GM12878 (cell line): ENCODE measurements around the gene CEND1. TPM values are rescaled to one million over a fixed set of nuclear protein-coding genes. Genes with fewer than 3 reads are reported as not detected.

Experiments used
- ATAC-seq: fragments of 200-7000 bp; cut with Tn5 transposase; 3 replicates; pipeline ENCODE4 v1.9.1; 2020; ENCODE audit warnings: mild to moderate bottlenecking, moderate library complexity
- BruUV-seq: library from RNA; stranded (reverse); fragments of 400-500 nt; replicated peaks from 2 replicates; lab custom pipeline; 2021; lab: Mats Ljungman, UMichigan
- CTCF ChIA-PET: fragments of 300-600 bp; sonication (Branson Sonifier 250); formaldehyde crosslinking; extraction: SDS; loops from one replicate; lab custom pipeline; 2021; ENCODE audit warnings: inconsistent platforms; lab: Yijun Ruan, JAX
- POLR2A ChIA-PET: fragments of 350-600 bp; formaldehyde crosslinking; extraction: SDS; loops from one replicate; lab custom pipeline; 2021; ENCODE audit warnings: inconsistent platforms; lab: Charles Lee
- RAD21 ChIA-PET: fragments of 300-600 bp; sonication (Branson Sonifier 250); formaldehyde crosslinking; loops from one replicate; lab custom pipeline; 2023; ENCODE audit warnings: antibody characterized with exemption; ENCODE audit not compliant: unreplicated experiment; lab: Charles Lee
- SMC1A ChIA-PET: fragments of 300-600 bp; sonication (Branson Sonifier 250); formaldehyde crosslinking; loops from one replicate; lab custom pipeline; 2023; ENCODE audit not compliant: unreplicated experiment, uncharacterized antibody; lab: Charles Lee
- DNase-seq: peaks from one replicate; pipeline ENCODE4 v3.0.0-alpha.2; 2011; ENCODE audit warnings: low read depth, low spot score
- FAIRE-seq: peaks from 3 replicates; lab custom pipeline; 2011; peaks lifted over from hg19 to GRCh38; lab: Jason Lieb, UNC
- H2AFZ ChIP-seq: 2 replicates; pipeline ENCODE4 v1.6.0; 2011; ENCODE audit warnings: low read depth, low read length, control low read depth; ENCODE audit not compliant: control insufficient read depth
- H3K27ac ChIP-seq: 2 replicates; pipeline ENCODE4 v1.5.1; 2011; ENCODE audit warnings: control low read depth; ENCODE audit not compliant: control insufficient read depth, insufficient read depth
- H3K27me3 ChIP-seq, 2 experiments: replicated peaks in 1 of 2; 2 replicates each; pipeline versions ENCODE4 v1.6.0 to v1.6.1; 2011; ENCODE audit warnings: low read length in 1 of 2; ENCODE audit not compliant: control insufficient read depth in 2 of 2, insufficient read depth in 2 of 2
- H3K36me3 ChIP-seq, 2 experiments: 2 replicates each; pipeline ENCODE4 v1.5.1; 2011; ENCODE audit warnings: low read length in 1 of 2; ENCODE audit not compliant: control insufficient read depth in 2 of 2, insufficient read depth in 2 of 2
- H3K4me1 ChIP-seq: 2 replicates; pipeline ENCODE4 v1.6.1; 2011; ENCODE audit warnings: mild to moderate bottlenecking, low read length, moderate library complexity, mixed read lengths; ENCODE audit not compliant: control insufficient read depth, insufficient read depth
- H3K4me2 ChIP-seq: 2 replicates; pipeline ENCODE4 v1.6.0; 2011; ENCODE audit warnings: control low read depth; ENCODE audit not compliant: control insufficient read depth, insufficient read depth
- H3K4me3 ChIP-seq: fragments of 200-600 bp; sonication (generic); 2 replicates; pipeline ENCODE4 v1.5.1; 2016
- H3K79me2 ChIP-seq: 2 replicates; pipeline ENCODE4 v1.6.0; 2011; ENCODE audit warnings: low read length; ENCODE audit not compliant: control insufficient read depth, insufficient read depth
- H3K9ac ChIP-seq: 2 replicates; pipeline ENCODE4 v1.8.0; 2011; ENCODE audit warnings: low read length, control low read depth, mixed read lengths; ENCODE audit not compliant: control insufficient read depth, insufficient read depth
- H3K9me3 ChIP-seq: replicated peaks from 3 replicates; pipeline ENCODE4 v1.5.1; 2011; ENCODE audit warnings: mild to moderate bottlenecking, low read length; ENCODE audit not compliant: control insufficient read depth, insufficient read depth
- H4K20me1 ChIP-seq: 2 replicates; pipeline ENCODE4 v1.6.0; 2011; ENCODE audit not compliant: control insufficient read depth, insufficient read depth
- FOXK2 ChIP-seq: fragments of 450-650 bp; IDR thresholded peaks from 2 replicates; pipeline ENCODE4 v1.6.1; 2017; ENCODE audit warnings: mild to moderate bottlenecking, moderate library complexity
- FOXM1 ChIP-seq: IDR thresholded peaks from 2 replicates; pipeline ENCODE4 v1.6.1; 2012; ENCODE audit warnings: low read depth, mild to moderate bottlenecking, inconsistent platforms, low read length, moderate library complexity
- HDGF ChIP-seq: fragments of 450-650 bp; IDR thresholded peaks from 2 replicates; pipeline ENCODE4 v1.6.1; 2016; ENCODE audit warnings: antibody characterized with exemption
- IRF4 ChIP-seq: IDR thresholded peaks from 2 replicates; pipeline ENCODE4 v1.6.1; 2011; ENCODE audit warnings: low read depth, low read length
- JUNB ChIP-seq: IDR thresholded peaks from 2 replicates; pipeline ENCODE4 v1.6.1; 2016; ENCODE audit warnings: antibody characterized with exemption, mild to moderate bottlenecking
- KAT2A ChIP-seq: conservative IDR thresholded peaks from 2 replicates; pipeline ENCODE4 v1.6.1; 2011; ENCODE audit warnings: low read depth, low read length; ENCODE audit not compliant: control insufficient read depth
- LARP7 ChIP-seq: fragments of 450-650 bp; IDR thresholded peaks from 2 replicates; pipeline ENCODE4 v1.6.1; 2017; ENCODE audit warnings: mild to moderate bottlenecking
- NFXL1 ChIP-seq: fragments of 450-650 bp; IDR thresholded peaks from 2 replicates; pipeline ENCODE4 v1.6.1; 2017; ENCODE audit warnings: antibody characterized with exemption, mild to moderate bottlenecking, borderline replicate concordance
- PML ChIP-seq: IDR thresholded peaks from 2 replicates; pipeline ENCODE4 v1.6.1; 2012; ENCODE audit warnings: low read length, inconsistent platforms
- POU2F2 ChIP-seq: IDR thresholded peaks from 3 replicates; pipeline ENCODE4 v1.6.1; 2011; ENCODE audit warnings: low read depth, mild to moderate bottlenecking, low read length, borderline replicate concordance
- SP1 ChIP-seq: IDR thresholded peaks from one replicate; pipeline ENCODE4 v1.6.1; 2011; ENCODE audit warnings: low read depth, low read length
- STAT1 ChIP-seq: fragments of 450-650 bp; conservative IDR thresholded peaks from 2 replicates; pipeline ENCODE4 v1.6.1; 2014; ENCODE audit warnings: antibody characterized with exemption, mild to moderate bottlenecking
- SUZ12 ChIP-seq: fragments of 200-600 bp; sonication (generic); IDR thresholded peaks from one replicate; pipeline ENCODE4 v1.6.1; 2018; ENCODE audit warnings: antibody characterized with exemption, mild to moderate bottlenecking; ENCODE audit not compliant: unreplicated experiment
- TCF12 ChIP-seq: IDR thresholded peaks from 2 replicates; pipeline ENCODE4 v1.6.1; 2011; ENCODE audit warnings: low read depth, mild to moderate bottlenecking, low read length
- ZNF274 ChIP-seq: IDR thresholded peaks from one replicate; pipeline ENCODE4 v1.8.0; 2011; ENCODE audit not compliant: insufficient read length, insufficient read depth
- WGBS: methylation state at CpG from one replicate; pipeline ENCODE4 v1.1.6; 2016; ENCODE audit warnings: low lambda C conversion rate; ENCODE audit not compliant: insufficient replicate concordance, insufficient coverage; ENCODE audit errors: missing lambda C conversion rate; 5-methylcytosine and 5-hydroxymethylcytosine counted together
- in situ Hi-C: fragments of 300-500 bp; cut with MboI; formaldehyde crosslinking; loops from 9 replicates; pipeline ENCODE4 v1.14.3; 2018; ENCODE audit warnings: mixed read lengths
- intact Hi-C: fragments of 100-400 bp; cut with micrococcal nuclease; formaldehyde crosslinking; loops from one replicate; pipeline ENCODE4 v1.14.2; 2022; ENCODE audit not compliant: unreplicated experiment
- polyA plus RNA-seq, 11 experiments: library from polyadenylated mRNA; depleted of rRNA in 4 of 11; unstranded in 6 of 11; stranded (reverse) in 5 of 11; fragments of >200 nt; fragmentation: Nextera tagmentation in 4 of 11; fragmentation: Illumina TruSeq in 1 of 11; extraction: Ambion mirVana in 4 of 11; extraction: Trizol in 1 of 11; gene quantifications; 1 replicate in 1 of 11; 2 replicates in 10 of 11; pipeline versions ENCODE4 v1.2.1 to v1.2.3, GENCODE V29; 2011 to 2016; ENCODE audit warnings: inconsistent platforms in 2 of 11, missing spikeins in 2 of 11, low read depth in 1 of 11
- total RNA-seq, 4 experiments: library from RNA; depleted of rRNA in 3 of 4; stranded (reverse); fragments of >200 nt in 3 of 4; fragmentation: Illumina TruSeq in 1 of 4; extraction: Trizol in 1 of 4; gene quantifications; 2 replicates each; pipeline versions ENCODE4 v1.2.1 to v1.2.3, GENCODE V29; 2013 to 2021
- TF ChIP-seq, protein P1 (sequence below): fragments of 150-350 bp; IDR thresholded peaks from 2 replicates; pipeline ENCODE4 v1.6.1; 2016; ENCODE audit warnings: low read depth, low read length
- TF ChIP-seq, protein P2 (sequence below): fragments of 150-350 bp; IDR thresholded peaks from 2 replicates; pipeline ENCODE4 v1.6.1; 2014; ENCODE audit warnings: mild to moderate bottlenecking, low read depth, low read length
- TF ChIP-seq, protein P3 (sequence below): IDR thresholded peaks from 2 replicates; pipeline ENCODE4 v1.6.1; 2011; ENCODE audit warnings: borderline replicate concordance, low read depth, mild to moderate bottlenecking, moderate library complexity, mixed read lengths, low read length; ENCODE audit not compliant: insufficient read depth; ENCODE audit errors: extremely low read length

Gene CEND1
- total and polyA plus RNA-seq, 10 of the 15 experiments (the other 5 are each of a cell fraction or from before 2014, with no cell fraction given) = 0.31 to 13.6 (median 7.2) TPM; not detected in 1

DNA sequence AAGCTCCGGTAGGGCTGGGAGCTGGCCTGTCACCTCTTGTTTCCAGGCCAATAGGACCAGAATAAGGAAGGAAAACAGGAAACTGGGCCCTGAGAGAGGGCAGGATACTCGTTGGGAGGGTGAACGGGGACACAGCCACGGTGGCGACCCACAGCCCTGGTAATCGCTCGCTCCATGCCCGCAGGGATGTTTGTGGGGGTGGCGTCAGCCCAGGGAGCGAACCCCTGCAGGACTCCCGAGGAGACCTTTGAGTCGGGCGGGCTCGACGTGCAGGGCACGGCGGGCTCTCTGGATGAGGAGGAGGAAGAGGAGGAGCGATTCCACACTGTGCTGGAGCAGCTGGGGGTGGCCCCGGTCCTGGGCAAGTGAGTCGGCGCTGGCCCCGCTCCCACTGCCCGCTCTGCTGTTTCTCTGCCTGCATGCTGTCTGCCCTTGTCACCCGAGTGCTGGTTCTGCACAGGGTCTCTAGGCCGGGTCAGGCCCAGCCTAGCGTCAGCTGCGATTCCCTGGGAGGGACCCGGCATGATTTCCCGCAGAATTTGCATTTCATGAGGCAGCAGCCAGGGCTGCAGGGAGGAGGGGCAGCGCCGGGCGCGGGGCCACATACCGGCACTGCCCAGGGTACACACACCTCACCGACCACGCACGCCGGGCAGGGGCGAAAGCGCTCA, 39.4 kb upstream of the CEND1 start (continued):
- TF ChIP-seq, protein P1, sequence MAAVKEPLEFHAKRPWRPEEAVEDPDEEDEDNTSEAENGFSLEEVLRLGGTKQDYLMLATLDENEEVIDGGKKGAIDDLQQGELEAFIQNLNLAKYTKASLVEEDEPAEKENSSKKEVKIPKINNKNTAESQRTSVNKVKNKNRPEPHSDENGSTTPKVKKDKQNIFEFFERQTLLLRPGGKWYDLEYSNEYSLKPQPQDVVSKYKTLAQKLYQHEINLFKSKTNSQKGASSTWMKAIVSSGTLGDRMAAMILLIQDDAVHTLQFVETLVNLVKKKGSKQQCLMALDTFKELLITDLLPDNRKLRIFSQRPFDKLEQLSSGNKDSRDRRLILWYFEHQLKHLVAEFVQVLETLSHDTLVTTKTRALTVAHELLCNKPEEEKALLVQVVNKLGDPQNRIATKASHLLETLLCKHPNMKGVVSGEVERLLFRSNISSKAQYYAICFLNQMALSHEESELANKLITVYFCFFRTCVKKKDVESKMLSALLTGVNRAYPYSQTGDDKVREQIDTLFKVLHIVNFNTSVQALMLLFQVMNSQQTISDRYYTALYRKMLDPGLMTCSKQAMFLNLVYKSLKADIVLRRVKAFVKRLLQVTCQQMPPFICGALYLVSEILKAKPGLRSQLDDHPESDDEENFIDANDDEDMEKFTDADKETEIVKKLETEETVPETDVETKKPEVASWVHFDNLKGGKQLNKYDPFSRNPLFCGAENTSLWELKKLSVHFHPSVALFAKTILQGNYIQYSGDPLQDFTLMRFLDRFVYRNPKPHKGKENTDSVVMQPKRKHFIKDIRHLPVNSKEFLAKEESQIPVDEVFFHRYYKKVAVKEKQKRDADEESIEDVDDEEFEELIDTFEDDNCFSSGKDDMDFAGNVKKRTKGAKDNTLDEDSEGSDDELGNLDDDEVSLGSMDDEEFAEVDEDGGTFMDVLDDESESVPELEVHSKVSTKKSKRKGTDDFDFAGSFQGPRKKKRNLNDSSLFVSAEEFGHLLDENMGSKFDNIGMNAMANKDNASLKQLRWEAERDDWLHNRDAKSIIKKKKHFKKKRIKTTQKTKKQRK = no peak
- TF ChIP-seq SUZ12 (no peak), HDGF (no peak), FOXM1 (no peak), PML (no peak), POU2F2 (peak; percentile 94; the same call in 2 of the 3 replicates), NFXL1 (no peak)

DNA sequence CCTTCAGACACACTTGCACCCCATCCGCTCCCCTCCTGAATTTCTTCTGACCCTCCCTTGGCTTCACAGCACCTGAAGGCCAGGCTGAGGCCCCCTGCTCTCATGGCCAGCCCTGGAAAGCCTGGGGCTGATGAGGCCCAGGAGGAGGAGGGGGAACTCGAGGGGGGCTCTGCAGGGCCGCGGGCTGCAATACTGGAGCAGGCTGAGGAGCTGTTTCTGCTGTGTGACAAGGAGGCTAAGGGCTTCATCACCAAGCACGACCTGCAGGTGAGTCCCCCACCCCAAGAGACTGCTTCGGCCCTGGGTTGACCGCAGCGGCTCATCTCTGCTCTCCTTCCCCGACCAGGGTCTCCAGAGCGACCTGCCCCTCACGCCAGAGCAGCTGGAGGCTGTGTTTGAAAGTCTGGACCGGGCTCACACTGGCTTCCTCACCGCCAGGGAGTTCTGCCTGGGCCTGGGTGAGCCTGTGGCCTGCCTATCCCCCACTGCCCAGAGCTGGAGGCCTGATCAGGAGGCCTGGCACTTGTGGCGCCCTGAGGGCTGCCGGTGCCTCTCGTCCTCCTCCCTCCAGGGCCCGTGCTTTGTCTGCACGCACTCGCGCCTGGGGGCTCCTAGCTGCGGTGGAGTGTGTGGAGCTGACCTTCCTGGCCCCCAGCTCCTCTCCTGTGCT, 38.8 kb upstream of the CEND1 start:
- Histone ChIP-seq H3K4me1 (peaks cover 39% of the 10 kb centered on the region), H3K79me2 (no peaks in the 10 kb centered on the region), H3K27ac (no peak overlapping the region), H2AFZ (no peak overlapping the region), H3K27me3 (no peaks in the 10 kb centered on the region; a peak in 3 of 4 replicates), H4K20me1 (no peaks in the 10 kb centered on the region), H3K4me2 (peak overlapping the region; percentile 100), H3K4me3 (0 out of 2 replicates have a peak overlapping the region, but pooled peaks have one; percentile 49), H3K36me3 (no peaks in the 10 kb centered on the region; a peak in 2 of 4 replicates), H3K9me3 (no peaks in the 10 kb centered on the region), H3K9ac (no peak overlapping the region)
- intact Hi-C loops = no loop called here
- POLR2A ChIA-PET = interaction anchor here (1.4 to 5.2 kb wide), 3 partner anchors 10 to 19 kb away, joined by 4 to 33 read pairs (median 21); partner anchors contain the start of genes PNPLA2, POLR2L, RPLP2 and TSPAN4
- RAD21 ChIA-PET = no interaction called here
- 80% methylated on average over 21 of the region's 21 CpGs for WGBS
- DNase-seq (no peak), ATAC-seq (no peak), FAIRE-seq (no peak)
- in situ Hi-C loops = no loop called here
- CTCF ChIA-PET = interaction anchor here (1.0 kb wide), 1 partner anchor 20 kb away, joined by 3 read pairs; no protein-coding TSS in a partner anchor
- SMC1A ChIA-PET = no interaction called here
- no TSS peak for BruUV-seq
- no peak for TF ChIP-seq ZNF274
- TF ChIP-seq, protein P2, sequence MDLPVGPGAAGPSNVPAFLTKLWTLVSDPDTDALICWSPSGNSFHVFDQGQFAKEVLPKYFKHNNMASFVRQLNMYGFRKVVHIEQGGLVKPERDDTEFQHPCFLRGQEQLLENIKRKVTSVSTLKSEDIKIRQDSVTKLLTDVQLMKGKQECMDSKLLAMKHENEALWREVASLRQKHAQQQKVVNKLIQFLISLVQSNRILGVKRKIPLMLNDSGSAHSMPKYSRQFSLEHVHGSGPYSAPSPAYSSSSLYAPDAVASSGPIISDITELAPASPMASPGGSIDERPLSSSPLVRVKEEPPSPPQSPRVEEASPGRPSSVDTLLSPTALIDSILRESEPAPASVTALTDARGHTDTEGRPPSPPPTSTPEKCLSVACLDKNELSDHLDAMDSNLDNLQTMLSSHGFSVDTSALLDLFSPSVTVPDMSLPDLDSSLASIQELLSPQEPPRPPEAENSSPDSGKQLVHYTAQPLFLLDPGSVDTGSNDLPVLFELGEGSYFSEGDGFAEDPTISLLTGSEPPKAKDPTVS = no peak
- TF ChIP-seq IRF4 = no peak
- TF ChIP-seq, protein P3, sequence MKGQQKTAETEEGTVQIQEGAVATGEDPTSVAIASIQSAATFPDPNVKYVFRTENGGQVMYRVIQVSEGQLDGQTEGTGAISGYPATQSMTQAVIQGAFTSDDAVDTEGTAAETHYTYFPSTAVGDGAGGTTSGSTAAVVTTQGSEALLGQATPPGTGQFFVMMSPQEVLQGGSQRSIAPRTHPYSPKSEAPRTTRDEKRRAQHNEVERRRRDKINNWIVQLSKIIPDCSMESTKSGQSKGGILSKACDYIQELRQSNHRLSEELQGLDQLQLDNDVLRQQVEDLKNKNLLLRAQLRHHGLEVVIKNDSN = no peak
- TF ChIP-seq HDGF = no peak
- TF ChIP-seq STAT1 = no peak
- TF ChIP-seq LARP7 = no peak
- TF ChIP-seq KAT2A = no peak
- no peak for TF ChIP-seq JUNB
- TF ChIP-seq FOXK2 = no peak
- no peak for TF ChIP-seq TCF12
- TF ChIP-seq SP1 = no peak
